NCI-H1105 (cell line): ENCODE data around the gene ATP6V1F.
"Not testable (repeated sequence)": the region's sequence is repeated elsewhere in the genome, so short reads cannot be mapped to it uniquely, and the experiment has no call there.

ENCODE experiments used
- DNase-seq: peaks from one replicate; lab custom pipeline; 2025; lab: John Stamatoyannopoulos, UW

The ATP6V1F gene

DNA sequence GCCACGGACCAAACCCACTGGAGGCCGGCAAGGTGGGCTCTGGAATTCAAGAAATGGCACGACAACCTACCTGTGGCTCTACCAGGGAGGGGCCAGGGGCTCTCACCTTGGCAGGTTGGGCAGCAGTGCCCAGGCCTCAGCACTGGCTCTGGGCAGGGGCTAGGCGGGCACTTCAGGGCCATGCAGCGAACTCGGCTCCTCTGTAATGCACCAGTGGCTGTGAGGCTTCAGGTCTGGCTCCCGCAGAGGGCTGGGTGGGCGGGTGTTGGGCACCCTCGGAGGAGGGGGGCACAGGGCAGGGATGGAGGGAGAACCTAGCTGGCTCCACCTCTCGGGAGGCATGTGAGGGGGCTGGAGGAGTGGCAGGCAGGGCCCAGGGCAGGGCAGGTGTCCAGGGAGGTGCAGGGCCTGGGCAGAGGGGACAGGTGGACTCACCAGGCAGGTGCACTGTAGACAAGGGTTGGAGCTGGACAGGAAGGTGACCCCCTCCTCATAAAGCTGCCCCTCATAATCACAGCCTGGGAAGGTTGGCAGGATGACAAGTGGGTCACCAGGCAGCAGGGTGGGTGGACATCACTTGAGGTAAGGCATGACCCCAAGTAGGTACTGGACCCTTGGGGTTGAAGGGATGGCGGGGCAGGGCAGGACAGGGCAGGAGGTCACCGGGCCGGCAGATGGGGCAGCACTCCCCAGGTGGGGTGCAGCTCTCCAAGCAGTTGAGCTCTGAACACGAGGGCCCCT lies 41.1 kb downstream of the ATP6V1F start:
- DNase-seq, result no peak

GRCh38 chr7:128904381-128905197 lies 41.9 kb downstream of the ATP6V1F start:
- peak; percentile 59 for DNase-seq

- DNase-seq, result no peak
Measured at GRCh38 chr7:128906001-128906765, 43.5 kb downstream of the ATP6V1F start.

- DNase-seq, result no peak
Measured at GRCh38 chr7:128906766-128907559, 44.3 kb downstream of the ATP6V1F start.

DNA sequence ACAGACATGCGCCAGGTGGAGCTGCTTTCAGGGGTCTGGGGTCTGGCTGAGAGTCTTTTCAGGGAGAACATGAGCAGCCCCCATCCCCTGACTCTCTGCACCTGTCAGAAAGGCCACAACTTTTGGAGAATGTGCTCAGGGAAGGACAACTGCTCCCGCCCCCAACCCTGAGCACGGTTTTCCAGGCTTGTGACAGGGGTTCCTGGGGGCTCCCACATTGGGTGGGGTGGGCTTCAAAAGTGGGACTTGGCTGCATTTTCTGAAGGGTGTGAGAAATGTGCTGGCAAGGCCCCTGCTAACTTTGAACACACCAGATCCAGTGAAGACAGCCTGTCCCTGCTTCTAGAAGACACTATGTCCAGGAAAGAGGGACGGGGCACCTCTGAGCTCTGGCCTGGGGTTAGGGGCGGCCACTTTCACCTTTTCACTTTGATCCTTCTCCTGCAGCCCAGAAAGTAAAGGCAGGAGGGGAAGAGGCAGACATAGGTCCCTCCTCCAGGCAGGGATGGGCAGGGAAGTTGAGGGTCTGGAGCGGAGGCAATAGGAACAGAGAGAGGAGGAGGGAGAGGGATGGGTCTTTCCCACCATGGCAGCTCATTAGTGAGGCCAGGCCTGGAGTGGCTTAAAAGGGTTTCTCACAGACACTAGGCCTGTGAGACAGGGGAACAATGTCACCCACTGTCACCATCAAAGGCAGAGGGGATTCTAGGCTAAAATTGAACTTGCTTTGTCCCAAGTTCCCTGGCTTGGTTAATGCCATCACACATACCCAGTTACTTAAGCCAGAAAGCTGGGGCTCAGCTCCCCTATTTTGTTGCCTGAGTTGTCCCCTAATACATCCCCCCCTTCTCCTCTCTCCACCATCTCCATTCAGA lies 46.3 kb downstream of the ATP6V1F start:
- no peak for DNase-seq

- DNase-seq, result no peak
Measured at GRCh38 chr7:128909625-128910568, 47.2 kb downstream of the ATP6V1F start.

DNA sequence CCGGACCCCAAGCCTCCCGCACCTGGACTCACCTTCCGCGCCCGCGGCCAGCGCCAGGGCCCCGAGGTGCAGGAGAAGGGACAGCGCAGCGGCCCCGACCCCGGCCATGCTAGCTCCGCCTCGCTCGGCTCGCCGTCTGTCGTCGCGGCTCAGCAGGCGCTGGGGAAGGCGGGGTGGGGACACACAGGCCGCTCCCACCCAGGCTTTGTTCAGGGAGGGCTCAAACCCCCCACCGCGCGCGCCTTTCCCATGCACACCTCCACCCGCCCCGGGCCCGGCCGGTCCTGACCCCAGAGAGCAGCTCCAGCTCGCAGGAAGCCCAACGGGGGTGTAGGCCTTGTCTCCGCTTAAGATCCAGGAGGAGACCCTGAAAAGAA lies 47.9 kb downstream of the ATP6V1F start, which contains the start of gene KCP:
TSS of gene KCP (minus strand) at position 141 of the 377 bp plus-strand sequence. CDS start at position 108, 33 bp downstream.
- no peak for DNase-seq

- no peak for DNase-seq
Measured at GRCh38 chr7:128911423-128912031, 48.9 kb downstream of the ATP6V1F start.

- no peak for DNase-seq
Measured at GRCh38 chr7:128912281-128912680, 49.6 kb downstream of the ATP6V1F start.

GRCh38 chr7:128912709-128913495 lies 50.2 kb downstream of the ATP6V1F start:
- DNase-seq, result not testable (repeated sequence)

- no peak for DNase-seq
Measured at GRCh38 chr7:128913870-128914565, 51.4 kb downstream of the ATP6V1F start.

DNA sequence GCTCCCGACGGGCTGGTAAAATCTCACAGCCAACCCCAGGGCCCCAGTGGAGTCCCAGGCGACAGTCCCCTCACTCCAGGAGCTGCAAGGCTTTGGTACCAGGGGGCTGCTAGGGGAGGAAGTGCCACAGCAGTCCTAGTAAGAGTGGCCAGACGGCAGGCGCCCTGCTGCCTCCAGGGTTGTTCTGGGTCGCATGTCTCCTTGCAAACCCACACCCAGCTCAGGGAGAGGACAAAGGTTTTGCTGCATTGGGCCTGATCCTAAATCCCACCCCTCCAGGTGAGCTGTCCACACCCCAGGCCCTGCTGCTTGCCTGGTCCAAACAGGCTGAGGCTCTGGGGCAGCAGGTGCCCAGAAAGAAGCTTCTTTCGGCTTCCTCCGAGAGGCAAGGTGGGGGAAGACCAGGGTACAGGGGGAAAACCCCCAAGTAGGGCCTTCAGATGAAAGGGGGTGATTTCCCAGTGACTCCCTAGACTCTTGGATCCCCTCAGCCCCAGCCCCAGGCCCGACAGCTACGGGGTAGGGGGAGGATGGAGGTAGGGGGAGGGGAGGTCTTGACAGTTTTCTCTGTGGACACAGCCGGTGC lies 52.0 kb downstream of the ATP6V1F start:
- DNase-seq, result no peak

- no peak for DNase-seq
Measured at GRCh38 chr7:128915271-128915819, 52.7 kb downstream of the ATP6V1F start.
